ENCODE data around the gene DNAAF9. TPM values are rescaled to one million over a fixed set of nuclear protein-coding genes. Genes with fewer than 3 reads are reported as not detected.

DNAAF9 gene
- total and polyA plus RNA-seq, 9 donors = 10.3 to 20.3 (median 17.5) TPM

- Histone ChIP-seq H3K27me3 (no peaks in the 10 kb centered on the region), H3K27ac (no peak overlapping the region), H3K36me3 (no peaks in the 10 kb centered on the region), H3K4me3 (no peak overlapping the region), H3K9me3 (no peaks in the 10 kb centered on the region), H3K4me1 (ENCODE audit: insufficient read depth) (no peaks in the 10 kb centered on the region)
- 91 to 96% (median 95%) methylated on average over 6 of the region's 6 CpGs for WGBS, 3 donors
- TF ChIP-seq POLR2A (IDR thresholded peaks at IDR 0.05) (no peak), CTCF (IDR thresholded peaks at IDR 0.05) (no peak), EP300 (IDR thresholded peaks at IDR 0.05) (no peak)
- intact Hi-C loops (cut with DNase I) = no loop called here
- no peak for DNase-seq
Observed at GRCh38 chr20:3402453-3402852, 5.0 kb downstream of the DNAAF9 start.

- no peak for TF ChIP-seq EP300 (IDR thresholded peaks at IDR 0.05)
- TF ChIP-seq CTCF (IDR thresholded peaks at IDR 0.05) = no peak
- no peak for TF ChIP-seq POLR2A (IDR thresholded peaks at IDR 0.05)
- DNase-seq = no peak
- Histone ChIP-seq H3K4me3 (no peak overlapping the region), H3K9me3 (no peaks in the 10 kb centered on the region), H3K27ac (no peak overlapping the region), H3K27me3 (no peaks in the 10 kb centered on the region), H3K36me3 (no peaks in the 10 kb centered on the region), H3K4me1 (ENCODE audit: insufficient read depth) (no peaks in the 10 kb centered on the region)
- intact Hi-C loops (cut with DNase I) = no loop called here
- WGBS, 3 donors = 65 to 70% (median 68%) methylated on average over 4 of the region's 4 CpGs
Observed at GRCh38 chr20:3400260-3401155, 7.0 kb downstream of the DNAAF9 start.

- 75 to 95% (median 84%) methylated on average over 1 of the region's 1 CpG for WGBS, 3 donors
- H3K4me1 ChIP-seq (ENCODE audit: insufficient read depth) = no peaks in the 10 kb centered on the region
Observed at GRCh38 chr20:3398681-3399252, 8.7 kb downstream of the DNAAF9 start.

GRCh38 chr20:3396492-3396891 is 11.0 kb downstream of the DNAAF9 start:
- Histone ChIP-seq H3K9me3 (no peaks in the 10 kb centered on the region), H3K36me3 (no peaks in the 10 kb centered on the region), H3K27ac (no peak overlapping the region), H3K4me1 (ENCODE audit: insufficient read depth) (no peaks in the 10 kb centered on the region), H3K4me3 (no peak overlapping the region), H3K27me3 (no peaks in the 10 kb centered on the region)
- no peak for TF ChIP-seq POLR2A (IDR thresholded peaks at IDR 0.05)
- no peak for TF ChIP-seq EP300 (IDR thresholded peaks at IDR 0.05)
- TF ChIP-seq CTCF (IDR thresholded peaks at IDR 0.05) = no peak
- intact Hi-C loops (cut with DNase I) = no loop called here
- WGBS, 3 donors = 86 to 91% (median 89%) methylated on average over 2 of the region's 2 CpGs
- no peak for DNase-seq

More at GRCh38 chr20:3398681-3399252, 8.7 kb downstream of the DNAAF9 start:
- H3K4me3 ChIP-seq = no peak overlapping the region
- H3K9me3 ChIP-seq = no peaks in the 10 kb centered on the region
- no peak for DNase-seq
- no peaks in the 10 kb centered on the region for H3K36me3 ChIP-seq
- H3K27me3 ChIP-seq = no peaks in the 10 kb centered on the region
- no peak overlapping the region for H3K27ac ChIP-seq
- TF ChIP-seq POLR2A (IDR thresholded peaks at IDR 0.05) (no peak), CTCF (IDR thresholded peaks at IDR 0.05) (no peak), EP300 (IDR thresholded peaks at IDR 0.05) (no peak)
- intact Hi-C loops (cut with DNase I) = no loop called here
